DND-41 (cell line): ENCODE data around the gene RFESD.

Experiments used
- EZH2 ChIP-seq: IDR thresholded peaks from 3 replicates; pipeline ENCODE4 v1.6.1; 2012; ENCODE audit warnings: borderline replicate concordance, low read depth, mild to moderate bottlenecking, moderate library complexity, low read length, inconsistent platforms; ENCODE audit not compliant: severe bottlenecking
- TF ChIP-seq, protein P1 (sequence below): IDR thresholded peaks from 2 replicates; pipeline ENCODE4 v1.5.1; 2012; ENCODE audit warnings: borderline replicate concordance, low read length, moderate library complexity, mild to moderate bottlenecking; ENCODE audit not compliant: poor library complexity, severe bottlenecking; ENCODE audit errors: extremely low read depth

DNA sequence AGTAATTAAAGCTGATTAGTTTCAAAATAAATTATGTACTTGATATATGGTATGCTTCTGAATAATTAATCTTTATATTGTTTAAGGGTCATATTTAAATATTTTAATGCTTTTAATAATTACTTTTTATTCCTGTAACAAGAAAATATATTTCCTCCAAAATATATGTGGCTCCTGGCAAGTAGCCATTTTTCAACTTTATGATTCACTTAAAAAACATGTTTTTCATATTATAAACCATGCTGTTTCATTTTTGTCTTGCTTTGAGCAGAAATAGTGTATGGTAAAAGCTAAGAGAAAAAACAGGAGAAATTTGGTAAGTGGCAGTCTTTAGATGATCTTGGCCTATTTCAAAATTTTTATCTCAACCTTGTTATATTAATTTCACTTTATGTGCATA lies 21.6 kb downstream of the RFESD start:
- TF ChIP-seq, protein P1, sequence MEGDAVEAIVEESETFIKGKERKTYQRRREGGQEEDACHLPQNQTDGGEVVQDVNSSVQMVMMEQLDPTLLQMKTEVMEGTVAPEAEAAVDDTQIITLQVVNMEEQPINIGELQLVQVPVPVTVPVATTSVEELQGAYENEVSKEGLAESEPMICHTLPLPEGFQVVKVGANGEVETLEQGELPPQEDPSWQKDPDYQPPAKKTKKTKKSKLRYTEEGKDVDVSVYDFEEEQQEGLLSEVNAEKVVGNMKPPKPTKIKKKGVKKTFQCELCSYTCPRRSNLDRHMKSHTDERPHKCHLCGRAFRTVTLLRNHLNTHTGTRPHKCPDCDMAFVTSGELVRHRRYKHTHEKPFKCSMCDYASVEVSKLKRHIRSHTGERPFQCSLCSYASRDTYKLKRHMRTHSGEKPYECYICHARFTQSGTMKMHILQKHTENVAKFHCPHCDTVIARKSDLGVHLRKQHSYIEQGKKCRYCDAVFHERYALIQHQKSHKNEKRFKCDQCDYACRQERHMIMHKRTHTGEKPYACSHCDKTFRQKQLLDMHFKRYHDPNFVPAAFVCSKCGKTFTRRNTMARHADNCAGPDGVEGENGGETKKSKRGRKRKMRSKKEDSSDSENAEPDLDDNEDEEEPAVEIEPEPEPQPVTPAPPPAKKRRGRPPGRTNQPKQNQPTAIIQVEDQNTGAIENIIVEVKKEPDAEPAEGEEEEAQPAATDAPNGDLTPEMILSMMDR: no peak
- no peak for TF ChIP-seq EZH2
